CD4-positive, alpha-beta memory T cell (primary cell): ENCODE results near the gene CFAP53. TPM values are rescaled to one million over a fixed set of nuclear protein-coding genes. Genes with fewer than 3 reads are reported as not detected.
"Not testable (repeated sequence)": the region's sequence is repeated elsewhere in the genome, so short reads cannot be mapped to it uniquely, and the experiment has no call there.

ENCODE experiments used
- CTCF ChIA-PET: fragments of 350-600 bp; sonication (Branson Sonifier 250); formaldehyde crosslinking; loops from one replicate; lab custom pipeline; 2021; ENCODE audit warnings: inconsistent platforms; ENCODE audit not compliant: partially characterized antibody; lab: Charles Lee
- POLR2A ChIA-PET: fragments of 350-600 bp; sonication (Branson Sonifier 250); formaldehyde crosslinking; loops from one replicate; lab custom pipeline; 2021; ENCODE audit not compliant: partially characterized antibody; lab: Charles Lee
- DNase-seq, 5 donors: peaks; one replicate each; pipeline versions ENCODE4 v3.0.0 to v3.0.0-alpha.2; 2020 to 2022; ENCODE audit warnings: mixed read lengths in 1 of 5
- H3K27ac ChIP-seq: one replicate; pipeline ENCODE4 v1.7.0; 2013; ENCODE audit warnings: low read depth, low read length
- H3K27me3 ChIP-seq: 2 replicates; pipeline ENCODE4 v1.7.0; 2013; ENCODE audit warnings: mild to moderate bottlenecking, low read length, moderate library complexity; ENCODE audit not compliant: insufficient read depth
- H3K36me3 ChIP-seq: 2 replicates; pipeline ENCODE4 v1.7.0; 2013; ENCODE audit warnings: mild to moderate bottlenecking, low read length, moderate library complexity; ENCODE audit not compliant: insufficient read depth
- H3K4me1 ChIP-seq: 2 replicates; pipeline ENCODE4 v1.7.0; 2013; ENCODE audit warnings: mild to moderate bottlenecking, low read length, moderate library complexity; ENCODE audit not compliant: insufficient read depth
- H3K4me3 ChIP-seq, 2 donors: one replicate each; pipeline ENCODE4 v1.7.0; 2013; ENCODE audit warnings: low read length in 2 of 2, mild to moderate bottlenecking in 1 of 2
- H3K9me3 ChIP-seq, 2 donors: one replicate each; pipeline ENCODE4 v1.7.0; 2013; ENCODE audit warnings: low read length in 2 of 2, control low read depth in 1 of 2; ENCODE audit not compliant: control insufficient read depth in 1 of 2
- H3K27ac Mint-ChIP-seq, 7 donors: one replicate each; pipeline ENCODE4 v1.8.0; 2020 to 2021; ENCODE audit warnings: mixed read lengths in 7 of 7, mild to moderate bottlenecking in 6 of 7, inconsistent platforms in 3 of 7, moderate library complexity in 3 of 7
- H3K27me3 Mint-ChIP-seq, 2 donors: one replicate each; pipeline ENCODE4 v1.8.0; 2020 to 2021; ENCODE audit warnings: mixed read lengths in 2 of 2
- H3K36me3 Mint-ChIP-seq, 2 donors: one replicate each; pipeline ENCODE4 v1.8.0; 2020 to 2021; ENCODE audit warnings: mixed read lengths in 2 of 2, inconsistent platforms in 1 of 2, mild to moderate bottlenecking in 1 of 2
- H3K4me1 Mint-ChIP-seq, 4 donors: one replicate each; pipeline ENCODE4 v1.8.0; 2020 to 2021; ENCODE audit warnings: mixed read lengths in 4 of 4, mild to moderate bottlenecking in 1 of 4
- H3K4me3 Mint-ChIP-seq, 8 donors: one replicate each; pipeline ENCODE4 v1.8.0; 2020 to 2021; ENCODE audit warnings: mixed read lengths in 8 of 8, mild to moderate bottlenecking in 7 of 8, moderate library complexity in 6 of 8, inconsistent platforms in 3 of 8
- H3K9me3 Mint-ChIP-seq, 8 donors: one replicate each; pipeline ENCODE4 v1.8.0; 2020 to 2021; ENCODE audit warnings: mixed read lengths in 8 of 8, mild to moderate bottlenecking in 5 of 8, inconsistent platforms in 3 of 8, moderate library complexity in 1 of 8
- intact Hi-C: fragments of 100-400 bp; cut with micrococcal nuclease; formaldehyde crosslinking; loops from one replicate; pipeline ENCODE4 v1.15.1; 2023
- polyA plus RNA-seq, 2 donors: library from polyadenylated mRNA; unstranded; fragments of 300-500 nt; fragmentation: Illumina TruSeq; gene quantifications; one replicate each; pipeline ENCODE4 v1.2.3, GENCODE V29; 2021
- total RNA-seq, 2 experiments: library from RNA; stranded (reverse); gene quantifications; one replicate each; pipeline ENCODE4 v1.2.3, GENCODE V29; 2021

CFAP53 gene
- total and polyA plus RNA-seq, 4 experiments from 2014 or later = 0.10 to 1.6 (median 0.76) TPM

DNA sequence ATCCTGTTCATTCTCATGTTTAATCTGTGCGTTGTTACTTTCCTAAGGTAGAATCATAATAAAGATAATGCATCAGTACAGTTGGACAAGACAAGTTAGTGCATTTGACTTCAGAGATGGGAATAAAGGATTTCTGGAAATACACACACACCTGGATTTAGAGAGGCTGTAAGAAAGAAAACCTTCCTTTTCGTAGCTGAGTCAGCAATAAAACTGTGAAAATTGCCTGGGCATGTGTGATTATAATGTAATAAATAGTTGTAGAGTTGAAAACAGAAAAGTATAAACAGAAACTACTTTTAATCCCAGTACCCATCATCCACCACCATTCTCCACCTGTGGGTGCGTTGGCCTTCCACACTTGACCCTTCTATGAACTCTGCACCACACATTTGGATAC is 15.4 kb downstream of the CFAP53 start:
- no peaks in the 10 kb centered on the region for H3K27me3 ChIP-seq
- H3K4me3 Mint-ChIP-seq = no peak overlapping the region
- H3K4me1 ChIP-seq = no peaks in the 10 kb centered on the region
- CTCF ChIA-PET = no interaction called here
- no peaks in the 10 kb centered on the region for H3K9me3 Mint-ChIP-seq
- H3K27ac ChIP-seq = no peak overlapping the region
- H3K27ac Mint-ChIP-seq = no peak overlapping the region
- H3K4me1 Mint-ChIP-seq = peaks cover 0 to 6% (median 2%) of the 10 kb centered on the region in 4 donors
- POLR2A ChIA-PET = no interaction called here
- H3K36me3 ChIP-seq = no peaks in the 10 kb centered on the region
- intact Hi-C loops = no loop called here
- peaks cover 0 to 3% of the 10 kb centered on the region in 2 donors for H3K36me3 Mint-ChIP-seq
- no peak for DNase-seq
- no peak overlapping the region for H3K4me3 ChIP-seq
- no peaks in the 10 kb centered on the region for H3K27me3 Mint-ChIP-seq
- H3K9me3 ChIP-seq = no peaks in the 10 kb centered on the region

DNA sequence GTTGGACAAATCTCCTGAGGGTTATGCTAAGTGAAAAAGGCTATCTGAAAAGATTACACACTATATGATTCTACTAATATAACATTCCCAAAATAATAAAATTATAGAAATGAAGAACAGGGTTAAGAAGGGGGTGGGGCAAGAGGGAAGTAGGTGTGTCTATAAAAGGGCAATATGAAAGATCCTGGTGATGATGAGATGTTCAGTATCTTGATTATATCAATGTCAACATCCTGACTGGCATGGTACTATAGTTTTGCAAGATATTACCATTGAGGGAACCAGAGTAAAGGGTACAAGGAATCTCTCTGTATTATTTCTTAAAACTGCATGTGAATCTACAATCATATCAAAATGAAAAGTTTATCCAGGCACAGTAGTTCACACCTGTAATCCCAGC is 16.7 kb downstream of the CFAP53 start:
- H3K36me3 Mint-ChIP-seq = no peaks in the 10 kb centered on the region
- H3K4me1 Mint-ChIP-seq = peaks cover 0 to 6% (median 2%) of the 10 kb centered on the region in 4 donors

DNA sequence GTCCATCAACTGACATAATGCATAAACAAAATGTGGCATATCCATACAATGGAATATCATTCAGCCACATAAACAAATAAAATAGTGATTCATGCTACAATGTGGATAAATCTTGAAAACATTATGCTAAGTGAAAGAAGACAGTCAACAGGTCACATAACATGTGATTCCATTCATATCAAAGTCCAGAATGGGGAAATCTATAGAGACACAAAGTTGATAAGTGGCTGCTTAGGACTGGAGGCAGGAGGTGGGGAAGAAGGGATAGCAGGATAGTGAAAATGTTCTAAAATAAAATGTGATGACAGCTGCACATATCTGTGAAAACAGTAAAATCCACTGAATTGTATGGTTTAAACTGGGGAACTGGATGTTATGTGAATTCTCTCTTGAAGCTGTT is 18.7 kb downstream of the CFAP53 start:
- no peak overlapping the region for H3K4me3 Mint-ChIP-seq
- peaks cover 0 to 8% (median 3%) of the 10 kb centered on the region in 8 donors for H3K9me3 Mint-ChIP-seq
- no peak overlapping the region for H3K27ac ChIP-seq
- peaks cover 3 to 11% of the 10 kb centered on the region in 2 donors for H3K27me3 Mint-ChIP-seq
- peaks cover 0 to 6% (median 2%) of the 10 kb centered on the region in 4 donors for H3K4me1 Mint-ChIP-seq
- H3K27ac Mint-ChIP-seq = no peak overlapping the region
- intact Hi-C loops = no loop called here
- ChIA-PET CTCF (no interaction called here), POLR2A (no interaction called here)
- H3K27me3 ChIP-seq = no peaks in the 10 kb centered on the region
- no peak overlapping the region for H3K4me3 ChIP-seq
- H3K9me3 ChIP-seq = no peaks in the 10 kb centered on the region
- no peaks in the 10 kb centered on the region for H3K4me1 ChIP-seq
- no peak for DNase-seq
- no peaks in the 10 kb centered on the region for H3K36me3 ChIP-seq
- no peaks in the 10 kb centered on the region for H3K36me3 Mint-ChIP-seq

More for the DNA sequence above, 16.7 kb downstream of the CFAP53 start:
- Histone ChIP-seq H3K9me3 (no peaks in the 10 kb centered on the region), H3K4me1 (no peaks in the 10 kb centered on the region), H3K4me3 (no peak overlapping the region), H3K36me3 (no peaks in the 10 kb centered on the region), H3K27me3 (no peaks in the 10 kb centered on the region), H3K27ac (no peak overlapping the region)
- H3K4me3 Mint-ChIP-seq = no peak overlapping the region
- CTCF ChIA-PET = no interaction called here
- H3K27me3 Mint-ChIP-seq = no peaks in the 10 kb centered on the region
- POLR2A ChIA-PET = no interaction called here
- no peak overlapping the region for H3K27ac Mint-ChIP-seq
- H3K9me3 Mint-ChIP-seq = no peaks in the 10 kb centered on the region
- DNase-seq = no peak
- intact Hi-C loops = no loop called here

DNA sequence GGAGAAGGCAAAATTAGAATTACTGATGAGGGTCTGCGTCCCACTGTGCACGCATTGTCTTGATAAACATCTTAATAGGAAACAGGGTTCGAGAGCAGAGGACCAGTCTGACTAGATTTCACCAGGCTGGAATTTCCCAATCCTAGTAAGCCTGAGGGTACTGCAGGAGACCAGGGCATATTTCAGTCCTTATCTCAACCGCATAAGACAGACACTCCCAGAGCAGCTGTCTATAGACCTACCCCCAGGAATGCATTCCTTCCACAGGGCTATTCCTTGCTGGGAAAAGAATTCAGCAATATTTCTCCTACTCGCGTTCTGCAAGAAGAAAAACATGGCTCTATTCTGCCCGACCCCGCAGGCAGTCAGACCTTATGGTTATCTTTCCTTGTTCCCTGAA is 24.5 kb downstream of the CFAP53 start:
- CTCF ChIA-PET, H3K4me3 Mint-ChIP-seq, POLR2A ChIA-PET, H3K36me3 ChIP-seq, H3K36me3 Mint-ChIP-seq, H3K27me3 ChIP-seq, intact Hi-C loops, H3K4me3 ChIP-seq, H3K4me1 ChIP-seq, H3K4me1 Mint-ChIP-seq, H3K27ac ChIP-seq, DNase-seq, H3K9me3 ChIP-seq, H3K27ac Mint-ChIP-seq: not testable (repeated sequence)
- Mint-ChIP-seq H3K9me3 (peaks cover 0 to 34% (median 27%) of the 10 kb centered on the region in 8 donors), H3K27me3 (peaks cover 3 to 13% of the 10 kb centered on the region in 2 donors)

DNA sequence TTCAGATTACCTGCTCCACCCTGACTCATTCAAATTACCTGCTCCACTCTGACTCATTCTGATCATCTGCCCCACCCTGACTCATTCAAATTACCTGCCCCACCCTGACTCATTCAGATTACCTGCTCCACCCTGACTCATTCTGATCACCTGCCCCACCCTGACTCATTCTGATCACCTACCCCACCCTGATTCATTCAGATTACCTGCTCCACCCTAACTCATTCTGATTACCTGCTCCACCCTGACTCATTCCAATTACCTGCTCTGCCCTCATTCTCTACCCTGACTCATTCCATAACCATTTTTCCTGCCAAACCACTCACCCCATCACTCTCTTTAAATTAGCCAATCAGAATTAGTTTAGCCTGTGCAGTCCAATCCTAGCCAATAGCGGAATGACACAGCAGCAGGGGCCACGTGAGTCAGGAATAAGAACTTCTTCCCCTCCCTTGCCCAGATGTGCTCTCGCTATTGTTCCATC is 26.2 kb downstream of the CFAP53 start:
- H3K9me3 Mint-ChIP-seq = peaks cover 0 to 34% (median 27%) of the 10 kb centered on the region in 8 donors
- intact Hi-C loops = no loop called here
- no peak overlapping the region for H3K4me3 ChIP-seq
- no peak for DNase-seq
- H3K4me3 Mint-ChIP-seq = no peak overlapping the region
- no peaks in the 10 kb centered on the region for H3K9me3 ChIP-seq
- H3K4me1 Mint-ChIP-seq = no peaks in the 10 kb centered on the region
- no peaks in the 10 kb centered on the region for H3K4me1 ChIP-seq
- H3K27me3 Mint-ChIP-seq = peaks cover 4 to 17% of the 10 kb centered on the region in 2 donors
- no peaks in the 10 kb centered on the region for H3K36me3 ChIP-seq
- ChIA-PET CTCF (no interaction called here), POLR2A (no interaction called here)
- H3K36me3 Mint-ChIP-seq = peaks cover 5 to 9% of the 10 kb centered on the region in 2 donors
- H3K27me3 ChIP-seq = no peaks in the 10 kb centered on the region
- H3K27ac Mint-ChIP-seq = no peak overlapping the region
- H3K27ac ChIP-seq = no peak overlapping the region

DNA sequence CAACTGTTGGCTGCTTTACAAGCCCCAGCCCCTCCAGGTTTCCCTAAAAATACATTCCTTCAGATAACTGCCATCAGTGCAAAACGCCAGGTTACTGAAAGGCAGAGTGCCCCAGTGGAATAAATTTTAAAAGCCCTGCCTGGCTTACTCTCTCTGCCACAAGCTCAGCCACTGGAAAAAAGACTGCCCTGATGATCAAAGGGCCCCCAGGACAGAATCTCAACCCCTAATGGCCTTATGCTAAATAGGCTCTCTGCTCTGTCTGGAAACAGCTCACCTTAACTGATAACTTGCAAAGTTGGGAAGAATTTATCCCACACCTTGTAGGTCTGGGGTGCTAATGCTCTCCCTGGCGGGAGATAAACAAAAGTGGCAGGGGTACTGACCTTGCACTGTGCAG is 33.9 kb downstream of the CFAP53 start:
- intact Hi-C loops = no loop called here
- H3K27ac ChIP-seq = no peak overlapping the region
- no peak overlapping the region for H3K4me3 Mint-ChIP-seq
- no peaks in the 10 kb centered on the region for H3K9me3 Mint-ChIP-seq
- H3K27ac Mint-ChIP-seq = no peak overlapping the region
- H3K36me3 Mint-ChIP-seq = no peaks in the 10 kb centered on the region
- POLR2A ChIA-PET = no interaction called here
- no peaks in the 10 kb centered on the region for H3K4me1 Mint-ChIP-seq
- peaks cover 7 to 18% of the 10 kb centered on the region in 2 donors for H3K27me3 Mint-ChIP-seq
- CTCF ChIA-PET = no interaction called here
- H3K36me3 ChIP-seq = no peaks in the 10 kb centered on the region
- no peak for DNase-seq
- no peaks in the 10 kb centered on the region for H3K27me3 ChIP-seq
- H3K4me1 ChIP-seq = no peaks in the 10 kb centered on the region
- H3K9me3 ChIP-seq = no peaks in the 10 kb centered on the region
- no peak overlapping the region for H3K4me3 ChIP-seq

DNA sequence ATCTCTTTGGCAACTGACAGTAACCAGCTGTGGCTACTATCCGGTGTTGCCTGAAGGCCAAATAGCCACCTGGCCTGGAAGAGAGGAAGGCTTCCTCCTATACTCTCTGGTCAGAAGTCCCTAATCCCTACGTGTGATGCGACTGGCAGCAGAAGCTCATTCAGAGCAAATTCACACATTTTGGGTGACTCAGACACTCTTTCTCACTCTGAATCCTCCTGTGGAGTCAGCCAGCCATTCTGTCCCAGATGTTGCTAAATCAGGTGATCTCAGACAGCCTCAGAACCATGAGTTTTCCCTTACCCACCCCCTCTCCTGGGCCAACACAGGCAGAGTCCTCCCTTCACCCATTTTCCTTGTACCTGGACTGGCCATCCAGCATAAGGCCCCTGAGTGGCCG is 34.7 kb downstream of the CFAP53 start:
- intact Hi-C loops = no loop called here
- H3K9me3 Mint-ChIP-seq = no peaks in the 10 kb centered on the region
- H3K36me3 Mint-ChIP-seq = no peaks in the 10 kb centered on the region
- no peak overlapping the region for H3K4me3 Mint-ChIP-seq
- no peaks in the 10 kb centered on the region for H3K27me3 ChIP-seq
- H3K9me3 ChIP-seq = no peaks in the 10 kb centered on the region
- ChIA-PET POLR2A (no interaction called here), CTCF (no interaction called here)
- no peak overlapping the region for H3K27ac ChIP-seq
- H3K36me3 ChIP-seq = no peaks in the 10 kb centered on the region
- H3K27ac Mint-ChIP-seq = no peak overlapping the region
- DNase-seq = no peak
- no peak overlapping the region for H3K4me3 ChIP-seq
- no peaks in the 10 kb centered on the region for H3K4me1 ChIP-seq
- no peaks in the 10 kb centered on the region for H3K4me1 Mint-ChIP-seq
- H3K27me3 Mint-ChIP-seq = peaks cover 7 to 16% of the 10 kb centered on the region in 2 donors

DNA sequence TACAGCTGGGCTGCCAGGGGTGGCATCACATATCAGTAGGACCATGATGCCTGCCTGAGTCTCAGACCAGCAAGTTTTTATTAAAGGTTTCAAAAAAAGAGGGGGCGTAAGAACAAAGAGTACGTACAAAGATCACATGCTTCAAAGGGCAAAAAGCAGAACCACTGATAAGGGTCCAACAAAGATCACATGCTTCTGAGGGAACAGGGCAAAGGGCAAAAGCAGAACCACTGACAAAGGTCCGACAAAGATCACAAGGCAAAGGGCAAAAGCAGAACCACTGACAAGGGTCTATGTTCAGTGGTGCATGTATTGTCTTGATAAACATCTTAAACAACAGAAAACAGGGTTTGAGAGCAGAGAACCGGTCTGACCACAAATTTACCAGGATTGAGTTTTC is 46.0 kb downstream of the CFAP53 start:
- H3K27me3 ChIP-seq, H3K36me3 Mint-ChIP-seq, H3K4me1 Mint-ChIP-seq, POLR2A ChIA-PET, H3K27ac Mint-ChIP-seq, H3K9me3 ChIP-seq, H3K4me3 ChIP-seq, H3K27ac ChIP-seq, intact Hi-C loops, DNase-seq, H3K4me1 ChIP-seq, H3K36me3 ChIP-seq, H3K4me3 Mint-ChIP-seq: not testable (repeated sequence)
- H3K9me3 Mint-ChIP-seq = peaks cover 0 to 23% (median 18%) of the 10 kb centered on the region in 8 donors
- CTCF ChIA-PET = interaction anchor here (5.0 kb wide), 1 partner anchor 137 kb away, joined by 163 read pairs; no protein-coding TSS in a partner anchor
- H3K27me3 Mint-ChIP-seq = peaks cover 29% of the 10 kb centered on the region in 2 donors
